Effector memory CD4-positive, alpha-beta T cell (primary cell): ENCODE measurements around the gene CCNO.
A peak's percentile ranks its signal among the peaks of the same experiment; 100 is the strongest.

Experiments used
- DNase-seq, 3 donors: peaks; one replicate each; pipeline ENCODE4 v3.0.0-alpha.2; 2020
- H3K27ac ChIP-seq: 2 replicates; pipeline ENCODE4 v1.7.0; 2013; ENCODE audit warnings: mild to moderate bottlenecking, low read length, moderate library complexity; ENCODE audit not compliant: insufficient read depth, poor library complexity, severe bottlenecking
- H3K27me3 ChIP-seq: replicated peaks from 2 replicates; pipeline ENCODE4 v1.7.0; 2013; ENCODE audit warnings: mild to moderate bottlenecking, low read length; ENCODE audit not compliant: insufficient read depth, control insufficient read depth, poor library complexity, severe bottlenecking
- H3K36me3 ChIP-seq: 2 replicates; pipeline ENCODE4 v1.7.0; 2013; ENCODE audit warnings: mild to moderate bottlenecking, low read length, moderate library complexity; ENCODE audit not compliant: control insufficient read depth, insufficient read depth
- H3K4me1 ChIP-seq: 2 replicates; pipeline ENCODE4 v1.7.0; 2013; ENCODE audit warnings: low read length, mild to moderate bottlenecking; ENCODE audit not compliant: control insufficient read depth, insufficient read depth, poor library complexity, severe bottlenecking
- H3K4me3 ChIP-seq: 2 replicates; pipeline ENCODE4 v1.7.0; 2013; ENCODE audit warnings: low read length, low read depth, mild to moderate bottlenecking; ENCODE audit not compliant: insufficient read depth, poor library complexity, severe bottlenecking
- H3K9me3 ChIP-seq: 2 replicates; pipeline ENCODE4 v1.7.0; 2013; ENCODE audit warnings: mild to moderate bottlenecking, low read length, moderate library complexity; ENCODE audit not compliant: control insufficient read depth

Gene CCNO

DNA sequence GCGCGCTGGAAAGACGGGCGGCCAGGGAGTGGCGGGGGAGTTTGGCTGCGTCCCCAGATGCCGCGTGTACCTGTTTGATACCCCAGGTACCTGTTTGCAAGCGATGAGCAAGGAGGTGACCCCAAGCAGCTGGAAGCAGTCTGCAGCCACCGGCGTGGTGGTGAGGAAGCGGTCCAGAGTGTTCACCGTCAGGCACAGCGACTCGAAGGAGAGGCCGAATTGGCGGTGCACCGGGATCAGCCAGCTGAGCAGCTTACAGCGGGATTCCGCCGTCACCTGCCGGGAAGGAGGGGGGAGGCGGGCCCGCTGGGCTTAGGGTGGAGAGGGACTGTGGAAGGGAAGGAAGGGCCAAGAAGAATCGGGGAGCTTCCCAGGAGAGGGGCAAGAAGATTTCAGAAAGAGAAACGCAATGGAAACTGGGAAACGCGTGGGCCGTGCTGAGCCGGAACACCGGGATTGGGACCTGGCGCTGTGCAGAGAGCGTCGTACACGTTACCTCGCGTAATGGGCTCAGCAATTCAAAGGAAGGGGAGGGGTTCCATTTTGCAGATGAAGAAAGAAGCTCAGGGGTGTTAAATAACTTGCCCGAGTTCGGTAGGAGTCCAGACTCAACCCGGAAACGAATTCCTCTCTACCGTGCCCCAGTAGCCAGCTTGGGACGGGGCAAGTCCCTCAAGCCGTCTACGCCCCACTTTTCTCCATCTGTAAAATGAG lies 980 bp downstream of the CCNO start:
- Histone ChIP-seq H3K4me3 (peak overlapping the region; percentile 63), H3K9me3 (no peaks in the 10 kb centered on the region), H3K4me1 (peaks cover 36% of the 10 kb centered on the region), H3K36me3 (no peaks in the 10 kb centered on the region), H3K27me3 (peaks cover 62% of the 10 kb centered on the region), H3K27ac (no peak overlapping the region)
- no peak for DNase-seq

- no peaks in the 10 kb centered on the region for H3K9me3 ChIP-seq
- DNase-seq, result no peak
- H3K36me3 ChIP-seq, result no peaks in the 10 kb centered on the region
- H3K4me3 ChIP-seq, result peak overlapping the region; percentile 63
- H3K4me1 ChIP-seq, result peaks cover 41% of the 10 kb centered on the region
- H3K27me3 ChIP-seq, result peaks cover 65% of the 10 kb centered on the region
- H3K27ac ChIP-seq, result no peak overlapping the region
These were observed 1.5 kb downstream of the CCNO start for GRCh38 chr5:55231919-55232270.

DNA sequence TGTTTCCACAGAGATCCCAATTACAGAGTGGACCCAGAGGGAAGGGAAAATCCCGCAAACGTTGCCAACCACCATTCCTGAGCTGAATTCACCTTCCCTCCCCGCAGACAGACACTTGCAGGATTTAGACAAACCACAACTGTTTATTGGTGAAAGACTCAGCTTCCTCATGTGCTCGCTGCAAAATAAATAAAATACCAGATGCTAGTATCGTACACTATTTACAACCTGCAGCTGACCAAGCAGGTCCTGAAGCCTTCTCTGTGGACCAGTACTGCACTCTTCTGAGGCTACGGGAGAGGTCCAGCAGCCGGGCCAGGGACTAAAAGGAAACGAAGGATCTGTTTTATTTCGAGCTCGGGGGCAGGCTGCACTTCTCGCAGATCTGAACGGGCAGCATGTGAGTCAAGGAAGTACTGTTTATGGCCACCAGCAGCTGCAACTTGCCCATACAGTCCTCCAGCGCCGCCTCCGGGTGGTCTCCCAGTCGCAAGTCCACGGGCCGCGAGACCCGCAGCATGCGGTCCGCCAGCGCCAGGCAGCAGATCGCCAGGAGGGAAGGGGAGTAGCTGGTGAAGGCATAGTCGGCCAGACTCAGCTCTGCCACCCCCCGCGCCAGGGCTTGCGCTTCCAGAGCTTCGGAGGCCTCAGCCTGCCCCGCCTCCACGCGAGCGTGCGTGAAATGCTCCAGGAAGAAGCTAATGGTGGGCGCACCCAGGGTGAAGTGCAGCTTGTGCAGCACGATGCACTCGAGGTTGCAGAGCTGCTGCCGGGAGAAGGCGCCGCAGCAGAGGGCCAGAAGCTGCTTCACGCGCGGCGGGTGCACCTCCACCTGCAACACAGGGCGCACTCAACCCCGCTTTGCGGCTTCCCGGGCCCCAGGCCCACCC lies 2.1 kb downstream of the CCNO start:
- Histone ChIP-seq H3K4me1 (peaks cover 47% of the 10 kb centered on the region), H3K9me3 (no peaks in the 10 kb centered on the region), H3K27ac (no peak overlapping the region), H3K36me3 (no peaks in the 10 kb centered on the region), H3K4me3 (peak overlapping the region; percentile 63), H3K27me3 (peaks cover 71% of the 10 kb centered on the region)
- DNase-seq, result no peak

GRCh38 chr5:55230086-55230629 lies 3.2 kb downstream of the CCNO start:
- H3K27ac ChIP-seq, result no peak overlapping the region
- peaks cover 82% of the 10 kb centered on the region for H3K27me3 ChIP-seq
- DNase-seq, result no peak
- H3K36me3 ChIP-seq, result no peaks in the 10 kb centered on the region
- no peaks in the 10 kb centered on the region for H3K9me3 ChIP-seq
- no peak overlapping the region for H3K4me3 ChIP-seq
- H3K4me1 ChIP-seq, result peaks cover 48% of the 10 kb centered on the region

DNA sequence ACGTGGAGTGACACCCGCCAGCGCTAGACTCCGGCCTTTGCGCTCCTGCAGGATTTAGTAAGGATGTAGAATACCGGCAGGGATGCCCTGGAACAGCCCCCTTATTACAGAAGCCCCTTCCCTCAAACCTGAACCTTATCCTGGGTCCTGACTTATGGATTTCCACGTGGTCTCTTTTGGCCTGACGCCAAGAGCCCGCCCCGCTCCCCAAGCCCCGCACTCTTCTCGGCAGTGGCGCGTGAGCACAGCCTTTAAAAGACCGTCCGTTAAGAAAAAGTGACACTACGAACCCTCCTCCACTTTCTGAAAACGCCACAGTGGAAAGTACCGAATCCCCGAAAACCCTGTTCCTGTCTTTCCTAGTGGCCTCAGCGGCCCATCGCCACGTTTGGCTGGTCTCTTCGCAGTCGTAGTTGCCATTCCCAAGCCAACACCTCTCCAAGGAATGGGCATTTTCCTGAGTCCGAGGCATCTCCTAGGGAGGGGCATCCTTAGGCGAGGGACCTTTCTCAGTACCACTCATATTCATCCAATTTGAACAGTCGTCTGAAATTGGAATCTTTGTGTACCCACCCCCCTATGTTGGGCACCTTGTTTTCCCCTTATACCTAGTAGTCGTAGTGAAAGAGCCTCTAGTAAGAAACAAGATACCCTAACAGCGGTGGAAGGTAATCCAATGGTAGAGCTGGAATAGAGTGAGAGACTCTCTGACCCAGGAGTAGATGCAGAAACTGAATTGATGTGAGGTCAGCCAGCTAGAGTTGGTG lies 5.6 kb downstream of the CCNO start:
- Histone ChIP-seq H3K4me1 (peaks cover 45% of the 10 kb centered on the region), H3K4me3 (peak overlapping the region; percentile 48), H3K27me3 (peaks cover 82% of the 10 kb centered on the region), H3K36me3 (no peaks in the 10 kb centered on the region), H3K27ac (no peak overlapping the region), H3K9me3 (no peaks in the 10 kb centered on the region)
- DNase-seq, result no peak

DNA sequence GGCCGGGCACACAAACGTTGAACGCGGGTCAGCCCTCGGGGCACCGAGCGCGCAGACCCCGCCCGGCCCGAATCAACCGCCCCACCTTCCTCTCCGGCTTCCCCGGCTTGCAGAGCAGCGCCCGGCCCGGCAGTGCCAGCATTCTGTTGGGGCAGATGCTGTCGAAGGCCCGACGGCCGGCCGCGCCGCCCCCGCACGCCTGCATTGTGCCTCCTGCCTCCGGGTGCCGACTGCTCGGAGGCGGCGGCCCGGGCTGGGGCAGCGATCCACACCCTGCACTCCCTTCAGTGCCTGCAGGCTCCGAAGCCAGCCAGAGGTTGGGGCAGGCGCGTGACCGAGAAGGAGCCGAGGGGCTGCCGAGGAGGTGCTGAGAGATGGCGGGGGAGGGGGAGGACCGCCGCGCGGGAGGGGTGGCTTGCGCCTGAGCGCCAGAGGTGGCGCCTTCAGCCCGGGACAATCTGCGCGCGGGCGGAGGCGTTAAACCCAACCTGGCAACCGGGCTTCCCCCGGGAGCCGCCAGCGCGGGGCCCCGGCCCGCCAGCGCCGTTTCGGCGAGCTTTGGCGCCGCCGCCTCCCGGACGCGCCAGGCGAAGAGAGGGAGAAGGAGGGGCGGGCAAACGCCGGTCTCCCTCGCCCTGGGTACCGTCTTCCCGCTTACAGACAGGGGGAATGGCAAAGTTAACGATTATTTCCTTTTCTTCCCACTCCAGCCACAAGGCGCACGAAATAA lies 6.3 kb downstream of the CCNO start, which contains the start of gene MCIDAS:
Gene MCIDAS, minus strand, starts transcription at position 382 of the 730 bp plus-strand sequence. Its CDS starts 177 bp downstream, at position 205.
- Histone ChIP-seq H3K4me1 (peaks cover 37% of the 10 kb centered on the region), H3K9me3 (no peaks in the 10 kb centered on the region), H3K36me3 (no peaks in the 10 kb centered on the region), H3K4me3 (peak within 1 kb of the TSS; percentile 48), H3K27ac (no peak within 1 kb of the TSS), H3K27me3 (peaks cover 82% of the 10 kb centered on the region)
- DNase-seq, result peak; percentile 17 to 28 (median 21)

DNA sequence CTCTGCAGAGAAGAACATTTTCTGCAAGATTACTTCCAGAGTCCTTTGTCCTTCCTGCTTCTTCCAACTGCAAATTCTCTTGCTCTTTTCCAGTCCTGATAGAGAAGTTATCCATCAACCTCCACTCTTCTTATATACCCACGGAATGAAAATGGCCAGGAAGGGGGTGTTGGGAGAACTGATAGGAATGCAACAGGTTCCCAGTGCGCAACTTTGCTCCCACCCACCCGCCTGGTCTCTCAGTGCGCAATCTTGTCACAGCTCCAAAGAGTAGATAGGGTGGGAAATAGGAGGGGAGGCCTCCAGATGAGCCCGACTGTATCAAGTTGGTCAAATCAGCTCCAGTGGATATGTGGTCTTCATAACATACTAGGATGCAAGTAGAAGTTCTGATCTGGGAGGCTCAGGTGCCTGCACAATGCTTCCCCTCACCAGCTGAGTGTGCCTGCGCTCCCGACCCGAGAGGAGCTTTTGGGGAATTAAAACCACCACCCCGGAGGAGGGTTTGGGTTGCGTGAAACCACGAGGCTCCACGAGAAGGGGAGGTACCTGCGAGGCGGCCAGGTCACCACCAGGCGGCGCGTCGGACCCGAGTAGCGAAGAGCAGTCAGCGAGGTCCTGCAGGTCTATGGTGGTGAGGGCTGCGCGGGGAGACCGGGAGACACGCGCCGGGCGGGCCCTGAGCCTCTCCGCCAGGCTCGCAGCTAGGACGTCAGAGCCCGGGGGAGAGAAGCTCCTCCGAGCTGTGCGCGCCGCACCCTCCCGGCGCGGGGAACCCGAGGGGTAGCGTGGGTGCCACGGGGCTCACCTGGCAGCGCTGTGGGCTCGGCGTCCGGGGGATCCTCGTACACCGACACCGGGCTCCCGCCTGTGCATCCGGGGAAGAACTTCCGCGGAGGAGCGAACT lies 7.1 kb downstream of the CCNO start:
- no peak for DNase-seq
- H3K27ac ChIP-seq, result no peak overlapping the region
- H3K27me3 ChIP-seq, result peaks cover 80% of the 10 kb centered on the region
- H3K36me3 ChIP-seq, result no peaks in the 10 kb centered on the region
- H3K9me3 ChIP-seq, result no peaks in the 10 kb centered on the region
- peak overlapping the region; percentile 48 for H3K4me3 ChIP-seq
- peaks cover 29% of the 10 kb centered on the region for H3K4me1 ChIP-seq

GRCh38 chr5:55225346-55225745 lies 8.1 kb downstream of the CCNO start:
- Histone ChIP-seq H3K27ac (no peak overlapping the region), H3K36me3 (no peaks in the 10 kb centered on the region), H3K4me1 (peaks cover 30% of the 10 kb centered on the region), H3K9me3 (no peaks in the 10 kb centered on the region), H3K4me3 (no peak overlapping the region), H3K27me3 (peaks cover 80% of the 10 kb centered on the region)
- no peak for DNase-seq
